Measurements from ENCODE around the gene COL26A1.

The COL26A1 gene

GRCh38 chr7:101506531-101506930 is 143.9 kb downstream of the COL26A1 start:
- peak overlapping the region; percentile 45 for H3K27ac Mint-ChIP-seq
- H3K27me3 Mint-ChIP-seq (ENCODE audit: low read depth): peaks cover 14% of the 10 kb centered on the region
- H3K9me3 Mint-ChIP-seq: no peaks in the 10 kb centered on the region
- H3K4me3 Mint-ChIP-seq: no peak overlapping the region
- peaks cover 21% of the 10 kb centered on the region for H3K4me1 Mint-ChIP-seq (ENCODE audit: low read depth)
- H3K36me3 Mint-ChIP-seq (ENCODE audit: low read depth): no peaks in the 10 kb centered on the region

GRCh38 chr7:101507327-101507726 is 144.7 kb downstream of the COL26A1 start:
- Mint-ChIP-seq H3K4me1 (ENCODE audit: low read depth) (peaks cover 21% of the 10 kb centered on the region), H3K9me3 (no peaks in the 10 kb centered on the region), H3K27ac (no peak overlapping the region), H3K4me3 (peak overlapping the region; percentile 60), H3K27me3 (ENCODE audit: low read depth) (peaks cover 14% of the 10 kb centered on the region), H3K36me3 (ENCODE audit: low read depth) (no peaks in the 10 kb centered on the region)

GRCh38 chr7:101507791-101508252 is 145.1 kb downstream of the COL26A1 start:
- no peaks in the 10 kb centered on the region for H3K36me3 Mint-ChIP-seq (ENCODE audit: low read depth)
- H3K4me3 Mint-ChIP-seq: peak overlapping the region; percentile 60
- peaks cover 21% of the 10 kb centered on the region for H3K4me1 Mint-ChIP-seq (ENCODE audit: low read depth)
- H3K27me3 Mint-ChIP-seq (ENCODE audit: low read depth): peaks cover 14% of the 10 kb centered on the region
- H3K9me3 Mint-ChIP-seq: no peaks in the 10 kb centered on the region
- no peak overlapping the region for H3K27ac Mint-ChIP-seq

GRCh38 chr7:101510297-101510696 is 147.6 kb downstream of the COL26A1 start:
- Mint-ChIP-seq H3K36me3 (ENCODE audit: low read depth) (no peaks in the 10 kb centered on the region), H3K27ac (no peak overlapping the region), H3K4me1 (ENCODE audit: low read depth) (peaks cover 8% of the 10 kb centered on the region), H3K27me3 (ENCODE audit: low read depth) (peaks cover 17% of the 10 kb centered on the region), H3K9me3 (no peaks in the 10 kb centered on the region), H3K4me3 (no peak overlapping the region)

GRCh38 chr7:101511965-101512364 is 149.3 kb downstream of the COL26A1 start:
- Mint-ChIP-seq H3K9me3 (no peaks in the 10 kb centered on the region), H3K4me1 (ENCODE audit: low read depth) (peaks cover 8% of the 10 kb centered on the region), H3K27me3 (ENCODE audit: low read depth) (peaks cover 12% of the 10 kb centered on the region), H3K36me3 (ENCODE audit: low read depth) (no peaks in the 10 kb centered on the region), H3K27ac (no peak overlapping the region), H3K4me3 (no peak overlapping the region)

GRCh38 chr7:101516851-101517250 is 154.2 kb downstream of the COL26A1 start:
- Mint-ChIP-seq H3K4me1 (ENCODE audit: low read depth) (no peaks in the 10 kb centered on the region), H3K9me3 (no peaks in the 10 kb centered on the region), H3K36me3 (ENCODE audit: low read depth) (no peaks in the 10 kb centered on the region), H3K27me3 (ENCODE audit: low read depth) (peaks cover 4% of the 10 kb centered on the region), H3K27ac (no peak overlapping the region), H3K4me3 (no peak overlapping the region)

GRCh38 chr7:101517304-101517703 is 154.6 kb downstream of the COL26A1 start:
- Mint-ChIP-seq H3K4me1 (ENCODE audit: low read depth) (no peaks in the 10 kb centered on the region), H3K4me3 (no peak overlapping the region), H3K27me3 (ENCODE audit: low read depth) (peaks cover 4% of the 10 kb centered on the region), H3K36me3 (ENCODE audit: low read depth) (no peaks in the 10 kb centered on the region), H3K9me3 (no peaks in the 10 kb centered on the region), H3K27ac (no peak overlapping the region)

GRCh38 chr7:101518336-101518735 is 155.7 kb downstream of the COL26A1 start:
- Mint-ChIP-seq H3K27me3 (ENCODE audit: low read depth) (peaks cover 4% of the 10 kb centered on the region), H3K9me3 (no peaks in the 10 kb centered on the region), H3K4me1 (ENCODE audit: low read depth) (no peaks in the 10 kb centered on the region), H3K36me3 (ENCODE audit: low read depth) (no peaks in the 10 kb centered on the region), H3K4me3 (no peak overlapping the region), H3K27ac (no peak overlapping the region)

- Mint-ChIP-seq H3K9me3 (no peaks in the 10 kb centered on the region), H3K4me3 (no peak overlapping the region), H3K4me1 (ENCODE audit: low read depth) (no peaks in the 10 kb centered on the region), H3K27ac (no peak overlapping the region), H3K36me3 (ENCODE audit: low read depth) (no peaks in the 10 kb centered on the region), H3K27me3 (ENCODE audit: low read depth) (no peaks in the 10 kb centered on the region)
These were observed 156.8 kb downstream of the COL26A1 start for GRCh38 chr7:101519324-101520023.

GRCh38 chr7:101521430-101521925 is 158.8 kb downstream of the COL26A1 start:
- H3K9me3 Mint-ChIP-seq: no peaks in the 10 kb centered on the region
- no peak overlapping the region for H3K27ac Mint-ChIP-seq
- no peaks in the 10 kb centered on the region for H3K27me3 Mint-ChIP-seq (ENCODE audit: low read depth)
- H3K4me1 Mint-ChIP-seq (ENCODE audit: low read depth): no peaks in the 10 kb centered on the region
- H3K4me3 Mint-ChIP-seq: no peak overlapping the region
- no peaks in the 10 kb centered on the region for H3K36me3 Mint-ChIP-seq (ENCODE audit: low read depth)

GRCh38 chr7:101522021-101522420 is 159.3 kb downstream of the COL26A1 start:
- no peaks in the 10 kb centered on the region for H3K27me3 Mint-ChIP-seq (ENCODE audit: low read depth)
- no peaks in the 10 kb centered on the region for H3K4me1 Mint-ChIP-seq (ENCODE audit: low read depth)
- no peak overlapping the region for H3K4me3 Mint-ChIP-seq
- no peak overlapping the region for H3K27ac Mint-ChIP-seq
- no peaks in the 10 kb centered on the region for H3K9me3 Mint-ChIP-seq
- no peaks in the 10 kb centered on the region for H3K36me3 Mint-ChIP-seq (ENCODE audit: low read depth)

GRCh38 chr7:101527844-101528667 is 165.4 kb downstream of the COL26A1 start:
- Mint-ChIP-seq H3K27ac (no peak overlapping the region), H3K9me3 (no peaks in the 10 kb centered on the region), H3K27me3 (ENCODE audit: low read depth) (no peaks in the 10 kb centered on the region), H3K36me3 (ENCODE audit: low read depth) (no peaks in the 10 kb centered on the region), H3K4me1 (ENCODE audit: low read depth) (no peaks in the 10 kb centered on the region), H3K4me3 (no peak overlapping the region)

- H3K27ac Mint-ChIP-seq: no peak overlapping the region
- no peaks in the 10 kb centered on the region for H3K36me3 Mint-ChIP-seq (ENCODE audit: low read depth)
- H3K27me3 Mint-ChIP-seq (ENCODE audit: low read depth): no peaks in the 10 kb centered on the region
- no peak overlapping the region for H3K4me3 Mint-ChIP-seq
- H3K4me1 Mint-ChIP-seq (ENCODE audit: low read depth): no peaks in the 10 kb centered on the region
- no peaks in the 10 kb centered on the region for H3K9me3 Mint-ChIP-seq
These were observed 166.9 kb downstream of the COL26A1 start for GRCh38 chr7:101529560-101529959.

GRCh38 chr7:101531726-101532357 is 169.2 kb downstream of the COL26A1 start:
- no peaks in the 10 kb centered on the region for H3K9me3 Mint-ChIP-seq
- H3K4me1 Mint-ChIP-seq (ENCODE audit: low read depth): no peaks in the 10 kb centered on the region
- no peaks in the 10 kb centered on the region for H3K36me3 Mint-ChIP-seq (ENCODE audit: low read depth)
- no peaks in the 10 kb centered on the region for H3K27me3 Mint-ChIP-seq (ENCODE audit: low read depth)
- no peak overlapping the region for H3K4me3 Mint-ChIP-seq
- H3K27ac Mint-ChIP-seq: no peak overlapping the region
